K562 (cell line): ENCODE results near the gene CCDC85B. TPM values are rescaled to one million over a fixed set of nuclear protein-coding genes. Genes with fewer than 3 reads are reported as not detected.

Source experiments
- ATF1 ChIP-seq, 2 experiments: fragments of 450-650 bp in 1 of 2; IDR thresholded peaks; 2 replicates each; pipeline ENCODE4 v1.6.1; 2016; ENCODE audit warnings: missing compliant biosample characterization in 1 of 2, missing genetic modification characterization in 1 of 2
- BRD4 ChIP-seq: fragments of 200-600 bp; sonication (generic); IDR thresholded peaks from 2 replicates; pipeline ENCODE4 v1.6.1; 2017; ENCODE audit warnings: inconsistent platforms
- BRF1 ChIP-seq: IDR thresholded peaks from 3 replicates; pipeline ENCODE4 v1.6.1; 2011; ENCODE audit warnings: borderline replicate concordance, mild to moderate bottlenecking; ENCODE audit not compliant: insufficient read length; ENCODE audit errors: extremely low read depth
- CBX8 ChIP-seq: fragments of 200-600 bp; sonication (generic); IDR thresholded peaks from 2 replicates; pipeline ENCODE4 v1.6.1; 2012; ENCODE audit warnings: borderline replicate concordance, mixed run types, low read depth, mild to moderate bottlenecking, moderate library complexity, mixed read lengths, low read length, control low read depth, inconsistent platforms; ENCODE audit not compliant: poor library complexity, severe bottlenecking; ENCODE audit errors: extremely low read depth
- CCNT2 ChIP-seq: IDR thresholded peaks from 2 replicates; pipeline ENCODE4 v1.6.1; 2011; ENCODE audit warnings: borderline replicate concordance, low read depth, mild to moderate bottlenecking, moderate library complexity, mixed read lengths, low read length; ENCODE audit not compliant: insufficient read length; ENCODE audit errors: extremely low read depth
- FIP1L1 ChIP-seq: fragments of 200-400 bp; formaldehyde crosslinking; IDR thresholded peaks from 2 replicates; pipeline ENCODE4 v1.6.1; 2018; ENCODE audit warnings: mild to moderate bottlenecking, low read depth, low read length; ENCODE audit not compliant: poor library complexity, severe bottlenecking
- HDAC6 ChIP-seq: IDR thresholded peaks from 2 replicates; pipeline ENCODE4 v1.6.1; 2012; ENCODE audit warnings: low read depth, mild to moderate bottlenecking, control low read depth, inconsistent platforms, low read length, moderate library complexity
- KDM5B ChIP-seq: fragments of 200-600 bp; sonication (generic); IDR thresholded peaks from 2 replicates; pipeline ENCODE4 v1.6.1; 2012; ENCODE audit warnings: low read depth, mild to moderate bottlenecking, moderate library complexity, low read length, control low read depth, inconsistent platforms; ENCODE audit not compliant: insufficient replicate concordance
- KLF16 ChIP-seq: IDR thresholded peaks from 2 replicates; pipeline ENCODE4 v1.6.1; 2016; ENCODE audit warnings: antibody characterized with exemption
- NFIC ChIP-seq: fragments of 450-650 bp; IDR thresholded peaks from 2 replicates; pipeline ENCODE4 v1.6.1; 2017; ENCODE audit warnings: mild to moderate bottlenecking, inconsistent platforms
- PRPF4 ChIP-seq: fragments of 200-400 bp; formaldehyde crosslinking; IDR thresholded peaks from one replicate; pipeline ENCODE4 v1.6.1; 2017; ENCODE audit warnings: low read length, low read depth, mild to moderate bottlenecking; ENCODE audit not compliant: insufficient read depth, poor library complexity, severe bottlenecking
- SMAD1 ChIP-seq: fragments of 150-350 bp; IDR thresholded peaks from 2 replicates; pipeline ENCODE4 v1.6.1; 2014; ENCODE audit warnings: low read length, low read depth; ENCODE audit not compliant: partially characterized antibody
- SMARCE1 ChIP-seq: fragments of 450-650 bp; IDR thresholded peaks from 2 replicates; pipeline ENCODE4 v1.7.1; 2016; ENCODE audit warnings: mild to moderate bottlenecking
- SREBF2 ChIP-seq: sonication (generic); formaldehyde crosslinking; IDR thresholded peaks from 2 replicates; pipeline ENCODE4 v1.4.0; 2020; ENCODE audit warnings: mild to moderate bottlenecking, missing genetic modification reagents
- STAT5A ChIP-seq: IDR thresholded peaks from 2 replicates; pipeline ENCODE4 v1.6.1; 2012; ENCODE audit warnings: low read length, inconsistent platforms, borderline replicate concordance
- XRCC5 ChIP-seq: fragments of 200-400 bp; formaldehyde crosslinking; IDR thresholded peaks from 2 replicates; pipeline ENCODE4 v1.6.1; 2017; ENCODE audit warnings: low read depth, mild to moderate bottlenecking, low read length
- ZNF347 ChIP-seq: fragments of 450-650 bp; formaldehyde crosslinking; IDR thresholded peaks from 2 replicates; pipeline ENCODE4 v1.4.0; 2020; ENCODE audit warnings: low read depth, mild to moderate bottlenecking, moderate library complexity
- ZNF354B ChIP-seq: fragments of 250-450 bp; sonication (Bioruptor Pico); IDR thresholded peaks from 2 replicates; pipeline ENCODE4 v1.4.0; 2020
- polyA plus RNA-seq, 8 experiments: library from polyadenylated mRNA; depleted of rRNA in 4 of 8; stranded (reverse) in 5 of 8; unstranded in 3 of 8; fragments of >200 nt; fragmentation: Nextera tagmentation in 2 of 8; fragmentation: Illumina TruSeq in 1 of 8; extraction: Ambion mirVana in 2 of 8; extraction: Trizol in 1 of 8; gene quantifications; 2 replicates each; pipeline versions ENCODE4 v1.2.1 to v1.2.3, GENCODE V29; 2011 to 2014; ENCODE audit warnings: inconsistent platforms in 1 of 8, missing spikeins in 1 of 8
- total RNA-seq, 7 experiments: library from RNA; depleted of rRNA in 6 of 7; stranded (reverse); fragments of >200 nt in 6 of 7; fragmentation: Illumina TruSeq in 2 of 7; extraction: Trizol in 2 of 7; gene quantifications; 2 replicates each; pipeline versions ENCODE4 v1.2.1 to v1.2.3, GENCODE V29; 2011 to 2021; ENCODE audit warnings: low replicate concordance in 1 of 7
- TF ChIP-seq, protein P1 (sequence below): fragments of 450-650 bp; formaldehyde crosslinking; IDR thresholded peaks from 2 replicates; pipeline ENCODE4 v1.4.0; 2022; ENCODE audit warnings: mild to moderate bottlenecking, moderate library complexity
- TF ChIP-seq, protein P2 (sequence below): sonication (generic); formaldehyde crosslinking; IDR thresholded peaks from 2 replicates; pipeline ENCODE4 v1.8.0; 2022; ENCODE audit warnings: missing genetic modification reagents, mild to moderate bottlenecking, borderline replicate concordance
- TF ChIP-seq, protein P3 (sequence below): fragments of 250-450 bp; sonication (Bioruptor Pico); IDR thresholded peaks from 2 replicates; pipeline ENCODE4 v1.5.0; 2022; ENCODE audit warnings: mild to moderate bottlenecking
- TF ChIP-seq, protein P4 (sequence below): fragments of 250-450 bp; sonication (Bioruptor Pico); IDR thresholded peaks from 2 replicates; pipeline ENCODE4 v1.8.0; 2021; ENCODE audit warnings: moderate library complexity, mild to moderate bottlenecking, inconsistent platforms

The CCDC85B gene
- total and polyA plus RNA-seq, 9 of the 15 experiments (the other 6 are each of a cell fraction or from before 2014, with no cell fraction given), result 0.14 to 138 (median 6.2) TPM

DNA sequence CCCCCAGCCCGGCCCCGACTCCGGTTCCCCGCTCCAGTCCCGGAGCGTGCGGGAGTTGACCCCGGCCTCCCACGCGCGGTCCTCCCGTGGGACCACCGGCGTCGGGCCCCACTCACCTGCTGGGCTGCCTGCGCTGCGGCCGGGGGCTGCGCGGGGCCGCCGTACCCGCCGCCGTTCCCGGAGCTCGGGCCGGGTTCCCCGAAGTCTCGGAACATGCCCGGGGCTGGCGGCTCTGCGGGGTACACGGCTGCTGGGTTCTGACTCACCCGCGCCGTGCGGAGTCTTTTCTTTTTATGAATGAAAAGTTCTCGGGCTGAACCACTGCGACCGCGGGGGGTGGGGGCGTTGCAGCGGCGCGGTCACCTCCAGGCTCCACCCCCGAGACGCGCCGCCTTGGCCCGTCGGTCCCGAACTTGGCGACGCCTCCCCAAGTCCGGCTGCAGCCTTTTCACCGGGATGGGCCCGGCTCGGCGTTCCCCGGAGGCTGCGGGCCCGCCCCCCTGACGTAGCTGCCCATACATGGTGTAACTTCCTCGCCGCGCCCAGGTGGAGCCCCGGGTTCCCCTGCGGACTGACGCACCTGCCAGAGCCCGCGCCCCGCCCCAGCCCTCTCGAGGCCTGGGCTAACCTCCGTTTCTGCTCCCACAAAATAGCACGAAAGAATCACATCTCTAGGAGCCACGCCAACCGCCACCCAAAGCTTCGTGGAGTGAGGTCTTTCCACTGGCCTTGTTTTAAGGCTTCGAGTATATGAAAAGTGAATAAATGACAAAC lies 9.8 kb downstream of the CCDC85B start, which contains the start of gene FOSL1 (continued):
- TF ChIP-seq, protein P1, sequence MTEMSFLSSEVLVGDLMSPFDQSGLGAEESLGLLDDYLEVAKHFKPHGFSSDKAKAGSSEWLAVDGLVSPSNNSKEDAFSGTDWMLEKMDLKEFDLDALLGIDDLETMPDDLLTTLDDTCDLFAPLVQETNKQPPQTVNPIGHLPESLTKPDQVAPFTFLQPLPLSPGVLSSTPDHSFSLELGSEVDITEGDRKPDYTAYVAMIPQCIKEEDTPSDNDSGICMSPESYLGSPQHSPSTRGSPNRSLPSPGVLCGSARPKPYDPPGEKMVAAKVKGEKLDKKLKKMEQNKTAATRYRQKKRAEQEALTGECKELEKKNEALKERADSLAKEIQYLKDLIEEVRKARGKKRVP (CRISPR knock-in tag), result 0 out of 2 replicates have a peak, but pooled peaks have one; percentile 12
- TF ChIP-seq CBX8 (no peak), CCNT2 (peak; percentile 97), SREBF2 (CRISPR knock-in tag) (no peak), NFIC (peak; percentile 43; the same call in 1 of the 2 replicates), ATF1 (CRISPR knock-in tag; IDR thresholded peaks at IDR 0.05) (no peak), ATF1 (tag; IDR thresholded peaks at IDR 0.05) (peak; percentile 95), BRD4 (no peak; the same call in 1 of the 2 replicates), XRCC5 (no peak), KLF16 (no peak), STAT5A (no peak), SMAD1 (peak; percentile 93), KDM5B (peak; percentile 97), FIP1L1 (peak; percentile 34), ZNF347 (CRISPR knock-in tag) (no peak), PRPF4 (peak; percentile 90), SMARCE1 (no peak), BRF1 (no peak), ZNF354B (CRISPR knock-in tag) (no peak), HDAC6 (no peak)
- TF ChIP-seq, protein P2, sequence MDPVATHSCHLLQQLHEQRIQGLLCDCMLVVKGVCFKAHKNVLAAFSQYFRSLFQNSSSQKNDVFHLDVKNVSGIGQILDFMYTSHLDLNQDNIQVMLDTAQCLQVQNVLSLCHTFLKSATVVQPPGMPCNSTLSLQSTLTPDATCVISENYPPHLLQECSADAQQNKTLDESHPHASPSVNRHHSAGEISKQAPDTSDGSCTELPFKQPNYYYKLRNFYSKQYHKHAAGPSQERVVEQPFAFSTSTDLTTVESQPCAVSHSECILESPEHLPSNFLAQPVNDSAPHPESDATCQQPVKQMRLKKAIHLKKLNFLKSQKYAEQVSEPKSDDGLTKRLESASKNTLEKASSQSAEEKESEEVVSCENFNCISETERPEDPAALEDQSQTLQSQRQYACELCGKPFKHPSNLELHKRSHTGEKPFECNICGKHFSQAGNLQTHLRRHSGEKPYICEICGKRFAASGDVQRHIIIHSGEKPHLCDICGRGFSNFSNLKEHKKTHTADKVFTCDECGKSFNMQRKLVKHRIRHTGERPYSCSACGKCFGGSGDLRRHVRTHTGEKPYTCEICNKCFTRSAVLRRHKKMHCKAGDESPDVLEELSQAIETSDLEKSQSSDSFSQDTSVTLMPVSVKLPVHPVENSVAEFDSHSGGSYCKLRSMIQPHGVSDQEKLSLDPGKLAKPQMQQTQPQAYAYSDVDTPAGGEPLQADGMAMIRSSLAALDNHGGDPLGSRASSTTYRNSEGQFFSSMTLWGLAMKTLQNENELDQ, result no peak
- TF ChIP-seq, protein P3, sequence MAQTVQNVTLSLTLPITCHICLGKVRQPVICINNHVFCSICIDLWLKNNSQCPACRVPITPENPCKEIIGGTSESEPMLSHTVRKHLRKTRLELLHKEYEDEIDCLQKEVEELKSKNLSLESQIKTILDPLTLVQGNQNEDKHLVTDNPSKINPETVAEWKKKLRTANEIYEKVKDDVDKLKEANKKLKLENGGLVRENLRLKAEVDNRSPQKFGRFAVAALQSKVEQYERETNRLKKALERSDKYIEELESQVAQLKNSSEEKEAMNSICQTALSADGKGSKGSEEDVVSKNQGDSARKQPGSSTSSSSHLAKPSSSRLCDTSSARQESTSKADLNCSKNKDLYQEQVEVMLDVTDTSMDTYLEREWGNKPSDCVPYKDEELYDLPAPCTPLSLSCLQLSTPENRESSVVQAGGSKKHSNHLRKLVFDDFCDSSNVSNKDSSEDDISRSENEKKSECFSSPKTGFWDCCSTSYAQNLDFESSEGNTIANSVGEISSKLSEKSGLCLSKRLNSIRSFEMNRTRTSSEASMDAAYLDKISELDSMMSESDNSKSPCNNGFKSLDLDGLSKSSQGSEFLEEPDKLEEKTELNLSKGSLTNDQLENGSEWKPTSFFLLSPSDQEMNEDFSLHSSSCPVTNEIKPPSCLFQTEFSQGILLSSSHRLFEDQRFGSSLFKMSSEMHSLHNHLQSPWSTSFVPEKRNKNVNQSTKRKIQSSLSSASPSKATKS (CRISPR knock-in tag), result no peak
- TF ChIP-seq, protein P4, sequence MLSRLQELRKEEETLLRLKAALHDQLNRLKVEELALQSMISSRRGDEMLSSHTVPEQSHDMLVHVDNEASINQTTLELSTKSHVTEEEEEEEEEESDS (CRISPR knock-in tag), result no peak
